Activated CD4-positive, CD25-positive, alpha-beta regulatory T cell treated with anti-CD3 and anti-CD28 coated beads, Interleukin-2, amount 50 U/mL, for 16 hours (primary cell): ENCODE data around the gene LTB4R2.
A peak's percentile ranks its signal among the peaks of the same experiment; 100 is the strongest.
"Not testable (repeated sequence)": the region's sequence is repeated elsewhere in the genome, so short reads cannot be mapped to it uniquely, and the experiment has no call there.

Experiments used
- DNase-seq: peaks from one replicate; pipeline ENCODE4 v3.0.0-alpha.2; 2020; ENCODE audit warnings: low read depth, low spot score

The LTB4R2 gene

GRCh38 chr14:24339284-24340151 lies 29.6 kb downstream of the LTB4R2 start, which contains the start of gene RIPK3:
RIPK3 (minus strand) TSS chr14:24339991; CDS start chr14:24339826, 165 bp downstream.
- peak; percentile 46 for DNase-seq

- no peak for DNase-seq
Observed at GRCh38 chr14:24340606-24341005, 30.7 kb downstream of the LTB4R2 start.

- DNase-seq, result no peak
Observed at GRCh38 chr14:24342889-24343288, 32.9 kb downstream of the LTB4R2 start.

GRCh38 chr14:24343795-24344660 lies 34.1 kb downstream of the LTB4R2 start:
- no peak for DNase-seq

GRCh38 chr14:24347134-24347533 lies 37.2 kb downstream of the LTB4R2 start:
- DNase-seq, result no peak

- no peak for DNase-seq
Observed at GRCh38 chr14:24348186-24348585, 38.2 kb downstream of the LTB4R2 start.

- DNase-seq, result no peak
Observed at GRCh38 chr14:24349742-24350141, 39.8 kb downstream of the LTB4R2 start.

GRCh38 chr14:24351517-24351916 lies 41.6 kb downstream of the LTB4R2 start:
- no peak for DNase-seq

- DNase-seq, result no peak
Observed at GRCh38 chr14:24353559-24354481, 43.9 kb downstream of the LTB4R2 start.

- DNase-seq, result not testable (repeated sequence)
Observed at GRCh38 chr14:24354482-24354825, 44.5 kb downstream of the LTB4R2 start.

- no peak for DNase-seq
Observed at GRCh38 chr14:24355009-24355408, 45.1 kb downstream of the LTB4R2 start.

GRCh38 chr14:24356208-24356607 lies 46.3 kb downstream of the LTB4R2 start:
- DNase-seq, result no peak

- no peak for DNase-seq
Observed at GRCh38 chr14:24360281-24360680, 50.3 kb downstream of the LTB4R2 start.

- no peak for DNase-seq
Observed at GRCh38 chr14:24361326-24361725, 51.4 kb downstream of the LTB4R2 start.
